ENCODE measurements around the gene DHRSX.

DNA sequence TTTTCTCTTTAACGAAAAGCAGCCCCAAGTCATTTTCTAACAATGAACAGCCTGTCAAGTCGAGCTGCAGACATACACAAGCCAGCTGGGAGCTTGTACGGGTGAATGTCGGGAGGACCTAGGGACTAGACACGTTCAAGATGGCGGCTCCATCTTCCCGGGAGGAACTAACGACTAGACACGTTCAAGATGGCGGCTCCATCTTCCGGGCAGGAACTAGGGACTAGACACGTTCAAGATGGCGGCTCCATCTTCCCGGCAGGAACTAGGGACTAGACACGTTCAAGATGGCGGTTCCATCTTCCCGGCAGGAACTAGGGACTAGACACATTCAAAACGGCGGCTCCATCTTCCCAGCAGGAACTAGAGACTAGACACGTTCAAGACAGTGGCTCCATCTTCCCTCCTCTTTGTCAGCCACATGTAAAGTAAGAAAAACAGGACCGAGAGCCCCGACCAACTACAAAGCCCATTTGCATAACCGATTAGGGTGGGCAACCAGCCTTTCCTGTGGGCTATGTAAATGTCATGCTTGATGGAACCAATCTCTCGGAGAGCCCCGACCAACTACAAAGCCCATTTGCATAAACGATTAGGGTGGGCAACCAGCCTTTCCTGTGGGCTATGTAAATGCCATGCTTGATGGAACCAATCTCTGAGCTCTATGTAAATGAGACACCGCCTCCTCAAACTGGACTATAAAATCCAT, 175.5 kb downstream of the DHRSX start:
- TF ChIP-seq, protein P1, sequence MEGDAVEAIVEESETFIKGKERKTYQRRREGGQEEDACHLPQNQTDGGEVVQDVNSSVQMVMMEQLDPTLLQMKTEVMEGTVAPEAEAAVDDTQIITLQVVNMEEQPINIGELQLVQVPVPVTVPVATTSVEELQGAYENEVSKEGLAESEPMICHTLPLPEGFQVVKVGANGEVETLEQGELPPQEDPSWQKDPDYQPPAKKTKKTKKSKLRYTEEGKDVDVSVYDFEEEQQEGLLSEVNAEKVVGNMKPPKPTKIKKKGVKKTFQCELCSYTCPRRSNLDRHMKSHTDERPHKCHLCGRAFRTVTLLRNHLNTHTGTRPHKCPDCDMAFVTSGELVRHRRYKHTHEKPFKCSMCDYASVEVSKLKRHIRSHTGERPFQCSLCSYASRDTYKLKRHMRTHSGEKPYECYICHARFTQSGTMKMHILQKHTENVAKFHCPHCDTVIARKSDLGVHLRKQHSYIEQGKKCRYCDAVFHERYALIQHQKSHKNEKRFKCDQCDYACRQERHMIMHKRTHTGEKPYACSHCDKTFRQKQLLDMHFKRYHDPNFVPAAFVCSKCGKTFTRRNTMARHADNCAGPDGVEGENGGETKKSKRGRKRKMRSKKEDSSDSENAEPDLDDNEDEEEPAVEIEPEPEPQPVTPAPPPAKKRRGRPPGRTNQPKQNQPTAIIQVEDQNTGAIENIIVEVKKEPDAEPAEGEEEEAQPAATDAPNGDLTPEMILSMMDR (IDR thresholded peaks at IDR 0.05), result no peak
- no peak for TF ChIP-seq POLR2A (IDR thresholded peaks at IDR 0.05)
